Neuronal stem cell (in vitro differentiated cells): ENCODE results near the gene CCDC136.

Source experiments
- DNase-seq: peaks from one replicate; pipeline ENCODE4 v3.0.0-alpha.2; 2013; ENCODE audit warnings: low spot score
- H2AFZ ChIP-seq: one replicate; pipeline ENCODE4 v1.6.1; 2013; ENCODE audit warnings: mild to moderate bottlenecking, low read length, inconsistent platforms
- H2AK5ac ChIP-seq: 2 replicates; pipeline ENCODE4 v1.6.1; 2013; ENCODE audit warnings: low read depth, mild to moderate bottlenecking, inconsistent platforms, low read length, moderate library complexity, mixed read lengths
- H2BK120ac ChIP-seq: 2 replicates; pipeline ENCODE4 v1.6.1; 2013; ENCODE audit warnings: low read depth, mild to moderate bottlenecking, inconsistent platforms, low read length, moderate library complexity, mixed read lengths
- H2BK12ac ChIP-seq: one replicate; pipeline ENCODE4 v1.6.1; 2013; ENCODE audit warnings: low read length, inconsistent platforms
- H2BK15ac ChIP-seq: 2 replicates; pipeline ENCODE4 v1.6.1; 2013; ENCODE audit warnings: mild to moderate bottlenecking, low read length, inconsistent platforms, mixed read lengths
- H2BK5ac ChIP-seq: one replicate; pipeline ENCODE4 v1.6.1; 2013; ENCODE audit warnings: inconsistent platforms, mild to moderate bottlenecking, low read length, moderate library complexity
- H3K14ac ChIP-seq: one replicate; pipeline ENCODE4 v1.6.1; 2013; ENCODE audit warnings: low read length, inconsistent platforms
- H3K18ac ChIP-seq: 2 replicates; pipeline ENCODE4 v1.6.1; 2013; ENCODE audit warnings: low read length, inconsistent platforms
- H3K23ac ChIP-seq: 2 replicates; pipeline ENCODE4 v1.6.1; 2013; ENCODE audit warnings: low read depth, mild to moderate bottlenecking, mixed read lengths, low read length, inconsistent platforms; ENCODE audit not compliant: poor library complexity
- H3K27ac ChIP-seq: replicated peaks from 3 replicates; pipeline ENCODE4 v1.5.1; 2013; ENCODE audit warnings: low read length, inconsistent platforms
- H3K27me3 ChIP-seq, 3 experiments: 2 replicates each; pipeline ENCODE4 v1.6.1; 2013; ENCODE audit warnings: low read length in 3 of 3, mild to moderate bottlenecking in 2 of 3, inconsistent platforms in 1 of 3, low read depth in 1 of 3, mixed read lengths in 1 of 3, moderate library complexity in 1 of 3; ENCODE audit not compliant: control insufficient read depth in 3 of 3, insufficient read depth in 3 of 3
- H3K36me3 ChIP-seq, 2 donors: replicated peaks in 1 of 2; 2 replicates each; pipeline ENCODE4 v1.6.1; 2013; ENCODE audit warnings: low read length in 2 of 2; ENCODE audit not compliant: control insufficient read depth in 2 of 2, insufficient read depth in 2 of 2
- H3K4ac ChIP-seq: 2 replicates; pipeline ENCODE4 v1.6.1; 2013; ENCODE audit warnings: inconsistent platforms, mild to moderate bottlenecking, low read length, moderate library complexity
- H3K4me1 ChIP-seq, 2 donors: 1 replicate in 1 of 2; 2 replicates in 1 of 2; pipeline ENCODE4 v1.6.1; 2013; ENCODE audit warnings: low read length in 2 of 2, low read depth in 1 of 2; ENCODE audit not compliant: control insufficient read depth in 2 of 2, insufficient read depth in 1 of 2
- H3K4me2 ChIP-seq: one replicate; pipeline ENCODE4 v1.6.1; 2013; ENCODE audit warnings: mild to moderate bottlenecking, low read length, inconsistent platforms; ENCODE audit not compliant: insufficient read depth, poor library complexity, severe bottlenecking
- H3K4me3 ChIP-seq, 2 donors: 2 replicates each; pipeline ENCODE4 v1.5.1; 2013; ENCODE audit warnings: low read length in 2 of 2, mild to moderate bottlenecking in 2 of 2, inconsistent platforms in 1 of 2, moderate library complexity in 1 of 2
- H3K79me1 ChIP-seq: one replicate; pipeline ENCODE4 v1.6.1; 2013; ENCODE audit warnings: low read depth, mild to moderate bottlenecking, inconsistent platforms, low read length, moderate library complexity
- H3K9ac ChIP-seq: one replicate; pipeline ENCODE4 v1.6.1; 2013; ENCODE audit warnings: mild to moderate bottlenecking, low read depth, low read length, inconsistent platforms; ENCODE audit not compliant: poor library complexity
- H3K9me3 ChIP-seq, 2 donors: replicated peaks in 1 of 2; 2 replicates each; pipeline versions ENCODE3 to v1.6.1; 2013; ENCODE audit warnings: low read length in 2 of 2, mild to moderate bottlenecking in 2 of 2, inconsistent platforms in 1 of 2, low read depth in 1 of 2, mixed read lengths in 1 of 2, moderate library complexity in 1 of 2; ENCODE audit not compliant: control insufficient read depth in 2 of 2, insufficient read depth in 1 of 2
- H4K8ac ChIP-seq: one replicate; pipeline ENCODE4 v1.6.1; 2013; ENCODE audit warnings: low read depth, mild to moderate bottlenecking, inconsistent platforms, low read length, moderate library complexity
- H4K91ac ChIP-seq: one replicate; pipeline ENCODE4 v1.6.1; 2013; ENCODE audit warnings: low read length, low read depth, mild to moderate bottlenecking, inconsistent platforms; ENCODE audit not compliant: poor library complexity
- WGBS, 2 donors: extraction: QIAGEN DNeasy Blood & Tissue Kit; methylation state at CpG; one replicate each; pipeline ENCODE4 v1.1.7; 2013; ENCODE audit warnings: missing lambda C conversion rate in 2 of 2, mixed read lengths in 1 of 2; ENCODE audit not compliant: insufficient read length in 2 of 2, insufficient replicate concordance in 1 of 2; ENCODE audit errors: extremely low coverage in 2 of 2; 5-methylcytosine and 5-hydroxymethylcytosine counted together

The CCDC136 gene

DNA sequence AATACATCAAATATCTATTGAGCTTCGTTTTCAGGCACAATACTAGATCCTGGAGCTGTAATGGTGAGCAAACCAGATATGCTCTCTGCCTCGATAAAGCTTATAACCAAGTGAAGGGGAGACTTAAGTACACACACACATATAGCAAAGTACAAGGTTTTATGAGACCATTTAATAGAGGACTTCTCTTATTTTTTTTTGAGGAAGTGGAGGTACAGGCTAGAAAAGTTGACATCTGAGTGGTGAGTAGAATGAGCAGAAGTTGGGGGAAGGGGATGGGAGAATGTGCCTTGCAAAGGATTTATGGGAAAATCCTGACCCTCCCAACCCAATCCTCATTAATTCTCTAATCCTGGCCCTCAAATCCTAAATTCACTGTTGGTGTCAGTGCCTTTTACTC is 7.7 kb downstream of the CCDC136 start:
- Histone ChIP-seq H2BK120ac (no peak overlapping the region), H3K27ac (no peak overlapping the region), H2AFZ (no peak overlapping the region), H3K14ac (no peak overlapping the region), H3K18ac (no peak overlapping the region), H3K23ac (no peak overlapping the region), H3K4me1 (peaks cover 0 to 5% of the 10 kb centered on the region in 2 donors), H3K9me3 (peaks cover 2 to 3% of the 10 kb centered on the region in 2 donors), H3K9ac (no peak overlapping the region), H2BK15ac (no peak overlapping the region), H2AK5ac (no peak overlapping the region), H2BK12ac (no peak overlapping the region), H3K4me3 (no peak overlapping the region), H3K4me2 (no peak overlapping the region), H3K36me3 (peaks cover 32 to 57% of the 10 kb centered on the region in 2 donors), H3K79me1 (peaks cover under 1% of the 10 kb centered on the region), H3K4ac (no peak overlapping the region), H3K27me3 (no peaks in the 10 kb centered on the region), H4K8ac (no peak overlapping the region), H4K91ac (no peak overlapping the region), H2BK5ac (no peak overlapping the region)
- no peak for DNase-seq
- WGBS, 2 donors, result no CpG with 5 or more reads among the region's 2 CpGs

DNA sequence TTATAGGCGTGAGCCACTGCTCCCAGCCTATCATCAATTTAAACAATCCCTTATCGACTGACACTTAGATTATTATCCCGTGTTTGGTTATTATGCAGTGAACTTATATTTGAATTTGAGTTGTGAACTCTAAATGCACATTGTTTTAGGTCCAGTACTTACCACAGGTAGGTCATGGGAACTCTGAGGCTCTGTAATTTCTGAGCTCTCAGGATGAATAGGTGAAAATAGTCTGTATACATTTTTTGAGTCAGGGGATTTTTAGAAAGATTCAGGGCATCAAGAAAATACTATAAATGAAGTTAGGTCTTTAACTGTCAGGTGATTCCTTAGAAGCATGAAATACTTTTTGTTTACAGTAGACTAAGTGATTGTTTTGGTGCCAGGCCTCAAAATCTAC is 8.8 kb downstream of the CCDC136 start:
- no peak overlapping the region for H2BK120ac ChIP-seq
- no CpG with 5 or more reads among the region's 3 CpGs for whole genome bisulfite sequencing, 2 donors
- DNase-seq, result no peak
- peaks cover 40 to 58% of the 10 kb centered on the region in 2 donors for H3K36me3 ChIP-seq
- no peak overlapping the region for H3K4me3 ChIP-seq
- H3K27me3 ChIP-seq, result no peaks in the 10 kb centered on the region
- no peak overlapping the region for H2BK5ac ChIP-seq
- H3K27ac ChIP-seq, result no peak overlapping the region
- H2AFZ ChIP-seq, result no peak overlapping the region
- H3K18ac ChIP-seq, result no peak overlapping the region
- H3K4ac ChIP-seq, result no peak overlapping the region
- H3K4me1 ChIP-seq, result no peaks in the 10 kb centered on the region
- H3K14ac ChIP-seq, result no peak overlapping the region
- H2BK12ac ChIP-seq, result no peak overlapping the region
- no peak overlapping the region for H4K8ac ChIP-seq
- no peaks in the 10 kb centered on the region for H3K79me1 ChIP-seq
- H4K91ac ChIP-seq, result no peak overlapping the region
- peaks cover 2 to 3% of the 10 kb centered on the region in 2 donors for H3K9me3 ChIP-seq
- no peak overlapping the region for H3K4me2 ChIP-seq
- no peak overlapping the region for H2BK15ac ChIP-seq
- no peak overlapping the region for H2AK5ac ChIP-seq
- H3K9ac ChIP-seq, result no peak overlapping the region
- no peak overlapping the region for H3K23ac ChIP-seq

- H3K18ac ChIP-seq, result no peak overlapping the region
- no peaks in the 10 kb centered on the region for H3K79me1 ChIP-seq
- no peak overlapping the region for H2BK120ac ChIP-seq
- no peak overlapping the region for H2BK12ac ChIP-seq
- no peak overlapping the region for H3K4ac ChIP-seq
- no peak overlapping the region for H3K14ac ChIP-seq
- no peak overlapping the region for H3K4me2 ChIP-seq
- no peak overlapping the region for H2BK5ac ChIP-seq
- H2BK15ac ChIP-seq, result no peak overlapping the region
- no peaks in the 10 kb centered on the region for H3K27me3 ChIP-seq
- no CpG with 5 or more reads among the region's 9 CpGs for WGBS, 2 donors
- DNase-seq, result no peak
- H4K8ac ChIP-seq, result no peak overlapping the region
- H3K36me3 ChIP-seq, result peaks cover 44 to 62% of the 10 kb centered on the region in 2 donors
- no peak overlapping the region for H3K27ac ChIP-seq
- no peak overlapping the region for H3K4me3 ChIP-seq
- H2AK5ac ChIP-seq, result no peak overlapping the region
- H3K4me1 ChIP-seq, result no peaks in the 10 kb centered on the region
- no peak overlapping the region for H4K91ac ChIP-seq
- H3K9me3 ChIP-seq, result peaks cover 2 to 3% of the 10 kb centered on the region in 2 donors
- H3K9ac ChIP-seq, result no peak overlapping the region
- H3K23ac ChIP-seq, result no peak overlapping the region
- no peak overlapping the region for H2AFZ ChIP-seq
These were observed 9.2 kb downstream of the CCDC136 start for GRCh38 chr7:128801003-128801402.

DNA sequence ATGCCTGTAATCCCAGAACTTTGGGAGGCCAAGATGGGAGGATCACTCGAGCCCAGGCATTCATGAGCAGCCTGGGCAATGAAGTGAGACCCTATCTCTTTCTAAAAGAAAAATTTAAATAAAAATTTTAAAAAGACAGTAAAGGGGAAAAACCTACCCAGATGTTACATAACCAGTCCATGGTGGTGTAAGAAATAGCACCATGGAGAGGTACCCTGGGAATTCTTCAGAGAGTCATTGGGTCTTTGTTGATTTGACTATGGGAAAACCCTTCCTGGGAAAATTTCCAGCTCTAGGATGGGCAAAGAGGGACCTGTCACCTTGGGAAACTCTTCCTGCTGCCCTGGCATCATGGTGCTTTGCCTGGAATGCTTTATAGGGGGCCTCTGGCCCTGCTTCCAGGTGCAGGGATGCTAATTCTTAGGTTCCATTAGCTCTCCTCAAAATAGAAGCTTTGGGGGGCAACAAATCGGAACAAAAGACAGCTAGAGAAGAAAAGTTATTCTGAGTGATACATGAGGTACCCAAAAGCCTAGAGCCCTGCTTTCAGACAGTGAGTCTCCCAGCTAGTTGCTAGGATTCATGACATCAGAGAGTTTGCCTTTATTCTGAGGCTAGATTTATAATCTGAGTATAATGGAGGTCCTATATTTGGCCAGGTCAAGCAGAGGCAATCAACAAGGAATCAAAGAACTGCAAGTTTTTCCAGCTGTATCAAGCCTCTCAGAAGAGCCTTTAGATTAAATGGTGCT is 10.1 kb downstream of the CCDC136 start:
- Histone ChIP-seq H3K27me3 (no peaks in the 10 kb centered on the region), H2BK15ac (no peak overlapping the region), H2BK120ac (no peak overlapping the region), H2AFZ (no peak overlapping the region), H3K4me2 (no peak overlapping the region), H2BK5ac (no peak overlapping the region), H3K23ac (no peak overlapping the region), H3K14ac (no peak overlapping the region), H3K27ac (no peak overlapping the region), H3K9ac (no peak overlapping the region), H3K4me1 (no peaks in the 10 kb centered on the region), H3K4ac (no peak overlapping the region), H4K8ac (no peak overlapping the region), H3K18ac (no peak overlapping the region), H2BK12ac (no peak overlapping the region), H3K36me3 (peaks cover 50 to 65% of the 10 kb centered on the region in 2 donors), H3K79me1 (no peaks in the 10 kb centered on the region), H2AK5ac (no peak overlapping the region), H3K9me3 (peaks cover 0 to 3% of the 10 kb centered on the region in 2 donors), H4K91ac (no peak overlapping the region), H3K4me3 (no peak overlapping the region)
- DNase-seq, result no peak
- WGBS, 2 donors, result no CpG with 5 or more reads among the region's 2 CpGs
